ENCODE measurements around the gene SYT13. TPM values are rescaled to one million over a fixed set of nuclear protein-coding genes. Genes with fewer than 3 reads are reported as not detected.
A peak's percentile ranks its signal among the peaks of the same experiment; 100 is the strongest.

The SYT13 gene
- total RNA-seq, 1 donor: not detected

- no peak for DNase-seq (ENCODE audit: low read depth)
- TF ChIP-seq CTCF (IDR thresholded peaks at IDR 0.05; ENCODE audit: insufficient read depth, low read length): no peak
- H3K4me3 ChIP-seq (ENCODE audit: low read depth, low read length): no peak overlapping the region
Measured at GRCh38 chr11:45212566-45213315, 73.4 kb downstream of the SYT13 start.

- DNase-seq (ENCODE audit: low read depth): no peak
- TF ChIP-seq CTCF (IDR thresholded peaks at IDR 0.05; ENCODE audit: insufficient read depth, low read length): peak; percentile 3
Measured at GRCh38 chr11:45211732-45212131, 74.4 kb downstream of the SYT13 start.

GRCh38 chr11:45210846-45211245 lies 75.3 kb downstream of the SYT13 start:
- TF ChIP-seq CTCF (IDR thresholded peaks at IDR 0.05; ENCODE audit: insufficient read depth, low read length): no peak
- no peak for DNase-seq (ENCODE audit: low read depth)
- H3K4me3 ChIP-seq (ENCODE audit: low read depth, low read length): no peak overlapping the region

More at GRCh38 chr11:45211732-45212131, 74.4 kb downstream of the SYT13 start:
- H3K4me3 ChIP-seq (ENCODE audit: low read depth, low read length): no peak overlapping the region

GRCh38 chr11:45209891-45210699 lies 76.0 kb downstream of the SYT13 start:
- DNase-seq (ENCODE audit: low read depth): peak; percentile 36
- TF ChIP-seq CTCF (IDR thresholded peaks at IDR 0.05; ENCODE audit: insufficient read depth, low read length): no peak
- no peak overlapping the region for H3K4me3 ChIP-seq (ENCODE audit: low read depth, low read length)

- TF ChIP-seq CTCF (IDR thresholded peaks at IDR 0.05; ENCODE audit: insufficient read depth, low read length): no peak
- DNase-seq (ENCODE audit: low read depth): no peak
- no peak overlapping the region for H3K4me3 ChIP-seq (ENCODE audit: low read depth, low read length)
Measured at GRCh38 chr11:45209000-45209879, 76.9 kb downstream of the SYT13 start.

GRCh38 chr11:45208135-45208534 lies 78.0 kb downstream of the SYT13 start:
- no peak overlapping the region for H3K4me3 ChIP-seq (ENCODE audit: low read depth, low read length)
- TF ChIP-seq CTCF (IDR thresholded peaks at IDR 0.05; ENCODE audit: insufficient read depth, low read length): no peak
- DNase-seq (ENCODE audit: low read depth): no peak

Measured in fibroblast of the aortic adventitia (primary cell).